HK-2 (cell line): ENCODE measurements around the gene MACC1.
A peak's percentile ranks its signal among the peaks of the same experiment; 100 is the strongest.

Source experiments
- DNase-seq: peaks from one replicate; pipeline ENCODE4 v3.0.0-alpha.2; 2018; ENCODE audit not compliant: unreplicated experiment

The MACC1 gene

GRCh38 chr7:20217193-20217948 lies at the start of gene MACC1:
Gene MACC1 (minus strand): TSS chr7:20217384. CDS start chr7:20161862, 55,522 bp downstream.
- no peak for DNase-seq

DNA sequence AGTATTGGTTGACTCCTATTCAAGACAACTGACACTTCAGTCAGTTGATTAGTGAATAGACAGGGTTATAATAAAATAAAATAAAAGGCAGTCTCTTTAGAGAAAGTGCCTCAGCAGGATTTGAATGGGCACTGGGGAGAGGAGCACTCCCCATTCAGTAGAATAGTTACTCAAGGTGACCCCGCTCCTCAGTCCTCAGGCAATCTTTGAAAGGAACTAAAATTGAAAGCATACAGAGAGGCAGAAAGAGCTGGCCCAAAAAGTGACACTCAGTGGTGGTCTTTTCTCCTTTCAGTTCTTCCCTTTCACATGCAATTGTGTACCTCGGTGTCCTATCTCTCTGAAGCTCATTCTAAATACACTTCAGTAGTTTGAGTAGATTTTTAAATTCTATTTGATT lies 47.4 kb upstream of the MACC1 start:
- no peak for DNase-seq

DNA sequence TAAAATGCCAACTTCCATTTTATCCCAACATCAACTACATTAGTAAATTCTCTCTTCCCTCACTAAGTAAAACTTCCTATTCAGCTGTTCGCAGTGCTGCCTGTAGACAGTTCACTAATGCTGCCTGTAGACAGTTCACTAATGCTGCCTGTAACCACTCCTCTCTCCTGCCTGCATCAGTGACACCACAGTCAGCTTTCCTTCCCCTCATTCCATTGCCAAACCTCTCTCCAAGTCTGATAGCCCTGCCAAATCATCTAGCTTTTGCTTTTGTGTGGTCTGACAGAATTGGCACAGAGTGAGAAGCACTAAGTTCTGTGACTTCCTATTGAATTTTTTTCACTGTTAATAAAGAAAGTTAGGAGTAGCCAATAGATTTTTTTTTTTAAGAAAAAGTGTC lies 43.0 kb upstream of the MACC1 start:
- DNase-seq, result no peak

DNA sequence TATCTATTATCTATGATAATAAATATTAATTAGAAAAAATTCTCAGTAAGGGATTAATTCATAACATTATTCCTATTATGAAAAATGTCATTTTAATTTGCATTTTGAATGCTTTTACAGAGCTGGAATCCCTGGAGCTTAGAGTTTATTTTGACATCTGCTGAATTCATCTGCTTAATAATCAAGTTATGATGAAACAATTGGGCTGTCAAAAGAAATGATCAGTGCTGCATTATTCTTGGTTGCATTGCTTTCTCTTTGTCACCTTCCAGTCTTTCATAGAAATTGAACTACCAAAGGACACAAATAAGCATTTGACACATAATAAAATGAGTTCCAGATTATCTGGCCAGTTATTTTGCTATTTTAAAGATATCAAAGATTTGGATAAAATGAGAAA lies 40.0 kb upstream of the MACC1 start:
- DNase-seq, result no peak

- peak; percentile 31 for DNase-seq
Measured at GRCh38 chr7:20249920-20250319, 32.7 kb upstream of the MACC1 start.

GRCh38 chr7:20249376-20249775 lies 32.2 kb upstream of the MACC1 start:
- DNase-seq, result no peak

GRCh38 chr7:20246236-20246635 lies 29.1 kb upstream of the MACC1 start:
- DNase-seq, result no peak

GRCh38 chr7:20244334-20245120 lies 27.3 kb upstream of the MACC1 start:
- no peak for DNase-seq

DNA sequence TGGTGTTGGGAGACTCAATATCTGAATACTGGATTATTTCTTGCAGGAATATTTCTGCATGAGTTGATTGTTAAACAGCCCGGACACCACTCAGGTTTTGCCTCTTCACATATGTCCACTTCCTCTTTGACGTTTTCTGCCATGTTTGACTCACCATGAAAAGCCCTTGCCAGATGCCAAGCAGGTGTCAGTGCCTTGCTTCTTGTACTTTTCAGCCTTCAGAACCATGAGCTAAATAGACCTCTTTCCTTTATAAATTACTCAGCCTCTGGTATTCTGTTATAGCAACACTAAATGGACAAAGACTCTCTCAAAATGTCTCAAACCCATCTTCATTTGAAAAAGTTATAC lies 24.7 kb upstream of the MACC1 start:
- no peak for DNase-seq

DNA sequence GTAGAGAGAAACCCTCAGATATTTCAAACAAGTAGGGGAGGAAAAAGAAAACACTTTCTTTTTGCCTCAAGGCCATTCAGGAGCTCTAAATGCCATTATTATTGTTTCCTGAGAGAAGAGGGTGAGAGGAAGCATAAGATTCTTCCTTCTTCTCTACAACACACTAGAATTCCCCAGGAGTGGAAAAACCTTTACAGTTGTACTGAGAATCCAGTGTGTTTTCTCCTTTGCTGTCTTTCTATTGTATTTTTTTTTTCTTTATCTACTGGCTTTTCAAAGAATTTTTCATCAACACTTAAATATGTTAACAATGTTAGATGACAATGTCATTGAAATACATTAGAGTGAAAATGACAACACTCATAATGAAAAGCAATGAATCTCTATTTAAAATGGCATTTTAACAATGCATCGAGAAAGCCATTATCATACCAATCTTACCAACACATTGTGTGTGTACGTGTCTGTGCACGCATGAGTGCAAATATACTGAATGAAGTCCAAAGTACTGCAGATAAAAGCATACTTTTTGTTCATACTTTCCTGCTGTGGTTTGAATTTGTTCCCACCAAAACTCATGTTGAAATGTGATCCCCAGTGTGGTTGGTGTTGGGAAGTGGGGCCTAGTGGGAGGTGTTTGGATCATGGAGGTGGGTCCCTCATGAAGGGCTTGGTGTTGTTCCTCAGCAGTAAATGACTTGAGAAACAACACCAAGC lies 24.2 kb upstream of the MACC1 start:
- peak; percentile 42 for DNase-seq

GRCh38 chr7:20240080-20240926 lies 23.1 kb upstream of the MACC1 start:
- DNase-seq, result no peak

- DNase-seq, result no peak
Measured at GRCh38 chr7:20238754-20239324, 21.7 kb upstream of the MACC1 start.

DNA sequence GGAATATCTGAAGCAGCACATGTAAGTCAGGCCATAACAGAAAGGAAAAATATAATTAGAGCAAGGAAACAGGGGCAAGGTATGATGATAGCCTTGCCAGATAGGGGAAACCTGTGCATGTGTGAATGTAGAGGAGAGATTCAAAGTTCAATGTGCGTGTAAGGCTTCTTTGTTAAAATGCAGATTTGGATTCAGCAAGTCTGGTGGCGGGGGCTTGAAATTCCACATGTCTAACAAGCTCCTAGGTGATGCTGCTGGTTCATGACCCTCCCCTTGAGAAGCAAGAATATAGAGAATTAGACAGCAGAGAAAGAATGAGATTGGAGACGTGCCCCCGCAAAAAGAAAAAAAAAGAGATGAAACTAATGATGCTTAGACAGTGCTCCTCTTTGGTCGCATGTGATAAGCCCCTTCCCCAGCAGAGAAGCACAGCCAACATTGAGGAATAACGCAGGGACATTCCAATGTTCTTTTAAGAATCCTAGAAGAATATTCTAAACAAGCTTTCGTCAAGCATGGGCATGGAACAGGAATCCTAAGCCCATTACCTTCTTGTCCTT lies 21.1 kb upstream of the MACC1 start:
- DNase-seq, result no peak

- DNase-seq, result no peak
Measured at GRCh38 chr7:20237464-20238193, 20.4 kb upstream of the MACC1 start.

- DNase-seq, result no peak
Measured at GRCh38 chr7:20236790-20237189, 19.6 kb upstream of the MACC1 start.

GRCh38 chr7:20236043-20236442 lies 18.9 kb upstream of the MACC1 start:
- no peak for DNase-seq

- DNase-seq, result no peak
Measured at GRCh38 chr7:20235288-20235687, 18.1 kb upstream of the MACC1 start.

DNA sequence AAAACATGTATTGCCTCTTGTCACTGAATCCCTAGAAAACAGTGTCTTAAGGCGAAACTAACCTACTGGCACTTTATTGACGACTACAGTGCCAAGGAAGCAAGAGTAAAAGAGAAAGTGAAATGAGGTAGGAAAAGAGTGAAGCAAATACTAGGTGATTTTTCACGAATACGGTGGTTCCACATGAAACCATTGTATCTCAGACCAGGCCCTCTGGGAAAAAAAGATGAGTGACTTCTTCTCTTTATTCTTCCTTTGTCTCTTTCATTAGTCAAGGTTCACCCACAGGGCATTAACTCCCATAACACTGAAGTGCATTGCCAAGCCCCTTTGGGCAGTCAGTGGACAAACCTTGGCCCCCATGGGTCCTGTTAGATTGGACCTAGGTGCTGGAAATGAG lies 16.2 kb upstream of the MACC1 start:
- no peak for DNase-seq

- no peak for DNase-seq
Measured at GRCh38 chr7:20232848-20233247, 15.7 kb upstream of the MACC1 start.
